Gastroesophageal sphincter (tissue), 4 donors: ENCODE measurements around the gene WDFY3. TPM values are rescaled to one million over a fixed set of nuclear protein-coding genes. Genes with fewer than 3 reads are reported as not detected.

Experiments used
- ATAC-seq: fragments of 150-250 bp; one replicate; pipeline ENCODE4 v1.9.1; 2016; ENCODE audit warnings: mild to moderate bottlenecking, moderate library complexity
- H3K27ac ChIP-seq, 4 donors: fragments of 200-600 bp; sonication (generic) in 3 of 4; 1 replicate in 3 of 4; 2 replicates in 1 of 4; pipeline ENCODE4 v1.5.1; 2016 to 2019
- H3K27me3 ChIP-seq: fragments of 200-600 bp; sonication (generic); one replicate; pipeline ENCODE4 v1.5.1; 2019
- H3K36me3 ChIP-seq, 2 donors: fragments of 200-600 bp; sonication (generic); one replicate each; pipeline ENCODE4 v1.5.1; 2019; ENCODE audit warnings: control low read depth in 1 of 2
- H3K4me1 ChIP-seq, 3 donors: fragments of 200-600 bp; sonication (generic); 1 replicate in 2 of 3; 2 replicates in 1 of 3; pipeline ENCODE4 v1.5.1; 2016 to 2019; ENCODE audit warnings: control low read depth in 2 of 3
- H3K4me3 ChIP-seq, 2 donors: fragments of 200-600 bp; sonication (generic); one replicate each; pipeline ENCODE4 v1.5.1; 2019; ENCODE audit warnings: mild to moderate bottlenecking in 1 of 2, moderate library complexity in 1 of 2
- H3K9me3 ChIP-seq, 3 donors: fragments of 200-600 bp; sonication (generic); one replicate each; pipeline ENCODE4 v1.5.1; 2017 to 2019; ENCODE audit warnings: control low read depth in 2 of 3
- EP300 ChIP-seq: sonication (generic); formaldehyde crosslinking; IDR thresholded peaks from one replicate; pipeline ENCODE4 v1.6.1; 2017; ENCODE audit warnings: antibody characterized with exemption, mild to moderate bottlenecking
- POLR2A ChIP-seq, 2 donors: fragments of 450-650 bp; IDR thresholded peaks; one replicate each; pipeline ENCODE4 v1.6.1; 2017; ENCODE audit warnings: antibody characterized with exemption in 2 of 2, mild to moderate bottlenecking in 2 of 2, moderate library complexity in 1 of 2
- POLR2AphosphoS5 ChIP-seq: sonication (generic); formaldehyde crosslinking; IDR thresholded peaks from one replicate; pipeline ENCODE4 v1.6.1; 2017; ENCODE audit warnings: antibody characterized with exemption
- WGBS, 2 donors: methylation state at CpG; one replicate each; pipeline ENCODE4 v1.1.5; 2018; ENCODE audit warnings: low coverage in 1 of 2; 5-methylcytosine and 5-hydroxymethylcytosine counted together
- total RNA-seq, 4 donors: library from RNA; depleted of rRNA; stranded (reverse); fragments of >200 nt; gene quantifications; one replicate each; pipeline ENCODE4 v1.1.0, GENCODE V29; 2016
- TF ChIP-seq, protein P1 (sequence below), 4 experiments: fragments of 200-600 bp in 2 of 4; fragments of 450-650 bp in 2 of 4; sonication (generic) in 1 of 4; IDR thresholded peaks; one replicate each; pipeline ENCODE4 v1.5.1; 2017 to 2019; ENCODE audit warnings: antibody characterized with exemption in 4 of 4, mild to moderate bottlenecking in 2 of 4, moderate library complexity in 2 of 4

WDFY3 gene
- total RNA-seq, 4 donors from 2014 or later = 76.7 to 140 (median 90.1) TPM

DNA sequence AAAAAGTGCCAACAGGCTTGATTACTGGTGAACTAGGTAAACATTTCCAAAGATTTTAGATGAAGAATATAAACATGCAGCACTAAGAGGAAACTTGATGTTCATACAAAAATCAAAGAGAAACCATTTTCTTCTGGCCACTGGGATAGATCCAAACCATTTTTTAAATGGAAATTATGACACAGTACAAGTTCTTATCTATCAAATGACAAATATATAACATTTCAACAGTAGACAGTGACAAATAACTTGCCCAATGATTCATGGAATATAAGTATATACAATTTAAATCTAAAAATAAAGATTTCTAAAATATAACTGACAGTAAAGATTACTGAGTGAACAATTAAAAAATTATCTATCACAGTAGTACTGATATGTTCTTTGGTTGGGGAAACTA lies 232.5 kb downstream of the WDFY3 start:
- TF ChIP-seq, protein P1, sequence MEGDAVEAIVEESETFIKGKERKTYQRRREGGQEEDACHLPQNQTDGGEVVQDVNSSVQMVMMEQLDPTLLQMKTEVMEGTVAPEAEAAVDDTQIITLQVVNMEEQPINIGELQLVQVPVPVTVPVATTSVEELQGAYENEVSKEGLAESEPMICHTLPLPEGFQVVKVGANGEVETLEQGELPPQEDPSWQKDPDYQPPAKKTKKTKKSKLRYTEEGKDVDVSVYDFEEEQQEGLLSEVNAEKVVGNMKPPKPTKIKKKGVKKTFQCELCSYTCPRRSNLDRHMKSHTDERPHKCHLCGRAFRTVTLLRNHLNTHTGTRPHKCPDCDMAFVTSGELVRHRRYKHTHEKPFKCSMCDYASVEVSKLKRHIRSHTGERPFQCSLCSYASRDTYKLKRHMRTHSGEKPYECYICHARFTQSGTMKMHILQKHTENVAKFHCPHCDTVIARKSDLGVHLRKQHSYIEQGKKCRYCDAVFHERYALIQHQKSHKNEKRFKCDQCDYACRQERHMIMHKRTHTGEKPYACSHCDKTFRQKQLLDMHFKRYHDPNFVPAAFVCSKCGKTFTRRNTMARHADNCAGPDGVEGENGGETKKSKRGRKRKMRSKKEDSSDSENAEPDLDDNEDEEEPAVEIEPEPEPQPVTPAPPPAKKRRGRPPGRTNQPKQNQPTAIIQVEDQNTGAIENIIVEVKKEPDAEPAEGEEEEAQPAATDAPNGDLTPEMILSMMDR (IDR thresholded peaks at IDR 0.05) = no peak
- TF ChIP-seq POLR2A (IDR thresholded peaks at IDR 0.05) = no peak
- TF ChIP-seq POLR2AphosphoS5 = no peak
- TF ChIP-seq EP300 = no peak
- Histone ChIP-seq H3K9me3 (no peaks in the 10 kb centered on the region), H3K36me3 (peaks cover 4 to 85% of the 10 kb centered on the region in 2 donors), H3K4me1 (no peaks in the 10 kb centered on the region), H3K27me3 (no peaks in the 10 kb centered on the region), H3K27ac (no peak overlapping the region), H3K4me3 (no peak overlapping the region)
- ATAC-seq = no peak

DNA sequence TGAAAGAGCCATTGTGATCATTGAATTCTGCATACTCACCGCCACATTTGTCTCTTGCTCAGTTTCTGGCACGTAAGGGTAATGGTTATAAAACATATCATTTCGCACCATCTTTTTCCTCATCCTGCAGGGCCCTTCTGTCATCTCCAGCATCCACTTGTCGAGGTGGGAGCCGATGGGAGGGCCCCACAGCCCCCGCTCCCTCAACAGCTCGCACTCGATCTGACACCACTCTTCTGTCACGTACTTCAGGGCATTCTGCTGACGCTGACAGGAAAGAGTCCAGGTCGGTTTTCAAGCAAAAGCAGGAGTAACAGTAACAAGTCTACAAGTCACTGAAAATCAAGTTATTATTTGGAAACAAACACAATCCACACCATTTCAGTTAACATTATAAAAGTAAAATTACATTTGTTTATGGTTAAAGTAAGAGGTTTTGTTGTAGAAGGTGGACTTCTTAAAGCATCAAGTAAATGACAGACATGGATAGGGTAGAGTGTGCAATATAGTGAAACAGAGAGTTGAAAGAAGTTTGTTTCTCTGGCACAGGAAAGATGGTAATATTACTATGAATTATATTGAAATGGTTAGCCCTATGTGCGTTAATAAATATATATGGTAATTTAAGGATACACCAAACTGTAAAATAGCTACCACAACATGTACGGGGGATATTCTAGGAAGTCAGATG lies 233.0 kb downstream of the WDFY3 start:
- Histone ChIP-seq H3K36me3 (peaks cover 4 to 79% of the 10 kb centered on the region in 2 donors), H3K9me3 (no peaks in the 10 kb centered on the region), H3K27me3 (no peaks in the 10 kb centered on the region), H3K4me1 (no peaks in the 10 kb centered on the region), H3K4me3 (no peak overlapping the region), H3K27ac (no peak overlapping the region)
- no peak for TF ChIP-seq EP300
- TF ChIP-seq, protein P1 (IDR thresholded peaks at IDR 0.05) = no peak
- no peak for ATAC-seq
- WGBS, 2 donors = 83 to 85% methylated on average over 11 to 13 of the region's 13 CpGs

- TF ChIP-seq POLR2AphosphoS5 = no peak
- TF ChIP-seq, protein P1 (IDR thresholded peaks at IDR 0.05) = peak in 1 of 4 experiments; percentile 6
- H3K36me3 ChIP-seq = peaks cover 4 to 51% of the 10 kb centered on the region in 2 donors
- no peaks in the 10 kb centered on the region for H3K4me1 ChIP-seq
- H3K9me3 ChIP-seq = no peaks in the 10 kb centered on the region
- no peak overlapping the region for H3K4me3 ChIP-seq
- no peak for ATAC-seq
- H3K27me3 ChIP-seq = no peaks in the 10 kb centered on the region
- H3K27ac ChIP-seq = no peak overlapping the region
These were observed 236.1 kb downstream of the WDFY3 start for GRCh38 chr4:84730375-84730774.

DNA sequence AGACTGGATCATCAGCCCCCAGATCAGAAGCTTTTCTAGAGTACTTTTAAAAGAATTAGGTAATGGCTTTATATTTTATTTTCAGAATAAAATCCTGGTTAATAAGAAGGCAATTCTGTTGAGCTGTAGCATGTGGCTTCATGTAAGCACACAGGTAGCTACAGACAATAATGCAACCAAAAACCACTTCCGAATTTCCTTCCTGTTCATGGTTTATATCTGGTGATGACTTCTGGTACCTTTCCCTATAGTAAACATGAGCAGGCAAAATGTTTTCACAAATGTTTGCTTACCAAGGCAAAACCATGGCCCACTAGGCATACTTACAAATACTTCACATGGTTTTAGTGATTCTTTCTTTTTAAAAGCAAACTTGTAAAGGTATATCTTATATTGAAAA lies 239.0 kb downstream of the WDFY3 start:
- WGBS, 2 donors = 82 to 91% methylated on average over 1 of the region's 1 CpG

DNA sequence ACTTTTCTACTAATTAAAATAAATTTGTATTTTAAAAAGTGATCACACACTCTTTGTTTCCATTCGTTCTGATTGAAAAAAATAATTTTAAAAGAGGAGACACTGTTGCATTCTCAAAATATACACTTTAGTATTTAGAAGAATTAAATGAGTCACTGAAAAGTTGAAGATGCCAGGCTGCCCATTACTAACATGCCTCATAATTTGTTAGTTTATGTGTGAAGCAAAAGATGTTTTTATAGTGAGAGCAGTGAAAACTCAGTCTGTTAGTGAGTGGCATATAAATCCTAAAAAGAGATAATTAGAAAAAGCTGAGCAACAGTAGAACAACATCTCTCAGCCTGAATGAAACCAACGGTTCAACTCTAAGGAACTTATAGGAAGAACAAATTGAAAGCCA lies 240.1 kb downstream of the WDFY3 start:
- ATAC-seq = no peak
- no peaks in the 10 kb centered on the region for H3K27me3 ChIP-seq
- 74 to 81% methylated on average over 2 of the region's 2 CpGs for WGBS, 2 donors
- H3K27ac ChIP-seq = no peak overlapping the region
- TF ChIP-seq, protein P1 (IDR thresholded peaks at IDR 0.05) = no peak
- TF ChIP-seq POLR2AphosphoS5 (no peak), EP300 (no peak), POLR2A (IDR thresholded peaks at IDR 0.05) (no peak)
- no peak overlapping the region for H3K4me3 ChIP-seq
- no peaks in the 10 kb centered on the region for H3K4me1 ChIP-seq
- peaks cover 4 to 49% of the 10 kb centered on the region in 2 donors for H3K36me3 ChIP-seq
- H3K9me3 ChIP-seq = no peaks in the 10 kb centered on the region

More for the DNA sequence above, 239.0 kb downstream of the WDFY3 start:
- ATAC-seq = no peak
- Histone ChIP-seq H3K27me3 (no peaks in the 10 kb centered on the region), H3K4me3 (no peak overlapping the region), H3K4me1 (no peaks in the 10 kb centered on the region), H3K9me3 (no peaks in the 10 kb centered on the region), H3K27ac (no peak overlapping the region), H3K36me3 (peaks cover 4 to 49% of the 10 kb centered on the region in 2 donors)
- TF ChIP-seq POLR2AphosphoS5 (no peak), POLR2A (IDR thresholded peaks at IDR 0.05) (no peak), EP300 (no peak)
- TF ChIP-seq, protein P1 (IDR thresholded peaks at IDR 0.05) = no peak
